HepG2 (cell line): ENCODE results near the gene TBC1D24. TPM values are rescaled to one million over a fixed set of nuclear protein-coding genes. Genes with fewer than 3 reads are reported as not detected.

Source experiments
- CHCHD3 ChIP-seq: sonication (generic); formaldehyde crosslinking; IDR thresholded peaks from 2 replicates; pipeline ENCODE4 v1.8.0; 2022; ENCODE audit warnings: mild to moderate bottlenecking, missing genetic modification reagents, moderate library complexity
- ELF3 ChIP-seq: IDR thresholded peaks from 2 replicates; pipeline ENCODE4 v1.6.1; 2016; ENCODE audit warnings: missing genetic modification reagents, missing compliant biosample characterization
- MED13 ChIP-seq: sonication (generic); formaldehyde crosslinking; IDR thresholded peaks from 2 replicates; pipeline ENCODE4 v1.5.0; 2020; ENCODE audit warnings: missing genetic modification reagents
- MTF1 ChIP-seq: sonication (generic); formaldehyde crosslinking; IDR thresholded peaks from 2 replicates; pipeline ENCODE4 v1.5.0; 2020; ENCODE audit warnings: missing genetic modification reagents
- RBM39 ChIP-seq: fragments of 200-400 bp; formaldehyde crosslinking; IDR thresholded peaks from one replicate; pipeline ENCODE4 v1.6.1; 2018; ENCODE audit warnings: antibody characterized with exemption, mild to moderate bottlenecking, low read depth, low read length; ENCODE audit not compliant: poor library complexity, severe bottlenecking
- REL ChIP-seq: sonication (generic); formaldehyde crosslinking; conservative IDR thresholded peaks from 2 replicates; pipeline ENCODE4 v1.8.0; 2022; ENCODE audit warnings: mild to moderate bottlenecking, missing genetic modification reagents, moderate library complexity
- UBTF ChIP-seq: sonication (generic); formaldehyde crosslinking; IDR thresholded peaks from 2 replicates; pipeline ENCODE4 v1.4.0; 2020; ENCODE audit warnings: mild to moderate bottlenecking, missing genetic modification reagents
- ZBTB10 ChIP-seq: sonication (generic); formaldehyde crosslinking; IDR thresholded peaks from 2 replicates; pipeline ENCODE4 v1.4.0; 2020; ENCODE audit warnings: missing genetic modification reagents, borderline replicate concordance
- ZFP36L1 ChIP-seq: sonication (generic); formaldehyde crosslinking; IDR thresholded peaks from 2 replicates; pipeline ENCODE4 v1.8.0; 2022; ENCODE audit warnings: mild to moderate bottlenecking, missing genetic modification reagents, moderate library complexity
- ZIK1 ChIP-seq: sonication (generic); formaldehyde crosslinking; IDR thresholded peaks from 2 replicates; pipeline ENCODE4 v1.5.0; 2020; ENCODE audit warnings: mild to moderate bottlenecking, low read depth, missing genetic modification reagents, borderline replicate concordance
- ZNF138 ChIP-seq: sonication (generic); formaldehyde crosslinking; IDR thresholded peaks from 2 replicates; pipeline ENCODE4 v1.5.0; 2020; ENCODE audit warnings: mild to moderate bottlenecking, low read depth, missing genetic modification reagents
- ZNF281 ChIP-seq: sonication (generic); formaldehyde crosslinking; IDR thresholded peaks from 2 replicates; pipeline ENCODE4 v1.4.0; 2020; ENCODE audit warnings: missing genetic modification reagents, borderline replicate concordance
- ZNF510 ChIP-seq: sonication (generic); formaldehyde crosslinking; IDR thresholded peaks from 2 replicates; pipeline ENCODE4 v1.4.0; 2020; ENCODE audit warnings: low read depth, mild to moderate bottlenecking, missing genetic modification reagents
- ZNF788 ChIP-seq: sonication (generic); formaldehyde crosslinking; IDR thresholded peaks from 2 replicates; pipeline ENCODE4 v1.5.0; 2020; ENCODE audit warnings: mild to moderate bottlenecking, missing genetic modification reagents, borderline replicate concordance
- polyA plus RNA-seq, 8 experiments: library from polyadenylated mRNA; depleted of rRNA in 3 of 8; stranded (reverse) in 7 of 8; unstranded in 1 of 8; fragments of >200 nt; fragmentation: Illumina TruSeq in 4 of 8; extraction: Trizol in 4 of 8; gene quantifications; 2 replicates each; pipeline versions ENCODE4 v1.2.1 to v1.2.3, GENCODE V29; 2011 to 2016; ENCODE audit warnings: low read depth in 4 of 8, missing spikeins in 1 of 8, mixed read lengths in 1 of 8; ENCODE audit not compliant: insufficient read depth in 1 of 8
- total RNA-seq, 5 experiments: library from RNA; depleted of rRNA; stranded (reverse); fragments of >200 nt; fragmentation: Illumina TruSeq; extraction: Trizol; gene quantifications; 2 replicates each; pipeline ENCODE4 v1.2.3, GENCODE V29; 2016; ENCODE audit warnings: low read depth in 1 of 5
- TF ChIP-seq, protein P1 (sequence below): sonication (generic); formaldehyde crosslinking; IDR thresholded peaks from 2 replicates; pipeline ENCODE4 v1.4.0; 2020; ENCODE audit warnings: missing genetic modification reagents
- TF ChIP-seq, protein P2 (sequence below): sonication (generic); formaldehyde crosslinking; IDR thresholded peaks from 2 replicates; pipeline ENCODE4 v1.5.0; 2020; ENCODE audit warnings: missing genetic modification reagents

Gene TBC1D24
- total and polyA plus RNA-seq, 2 of the 13 experiments (the other 11 are each of a cell fraction or from before 2014, with no cell fraction given), result 7.7 to 13.7 TPM

- TF ChIP-seq, protein P1, sequence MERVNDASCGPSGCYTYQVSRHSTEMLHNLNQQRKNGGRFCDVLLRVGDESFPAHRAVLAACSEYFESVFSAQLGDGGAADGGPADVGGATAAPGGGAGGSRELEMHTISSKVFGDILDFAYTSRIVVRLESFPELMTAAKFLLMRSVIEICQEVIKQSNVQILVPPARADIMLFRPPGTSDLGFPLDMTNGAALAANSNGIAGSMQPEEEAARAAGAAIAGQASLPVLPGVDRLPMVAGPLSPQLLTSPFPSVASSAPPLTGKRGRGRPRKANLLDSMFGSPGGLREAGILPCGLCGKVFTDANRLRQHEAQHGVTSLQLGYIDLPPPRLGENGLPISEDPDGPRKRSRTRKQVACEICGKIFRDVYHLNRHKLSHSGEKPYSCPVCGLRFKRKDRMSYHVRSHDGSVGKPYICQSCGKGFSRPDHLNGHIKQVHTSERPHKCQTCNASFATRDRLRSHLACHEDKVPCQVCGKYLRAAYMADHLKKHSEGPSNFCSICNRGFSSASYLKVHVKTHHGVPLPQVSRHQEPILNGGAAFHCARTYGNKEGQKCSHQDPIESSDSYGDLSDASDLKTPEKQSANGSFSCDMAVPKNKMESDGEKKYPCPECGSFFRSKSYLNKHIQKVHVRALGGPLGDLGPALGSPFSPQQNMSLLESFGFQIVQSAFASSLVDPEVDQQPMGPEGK, result no peak; the same call in 1 of the 2 replicates
- TF ChIP-seq ZNF281 (CRISPR knock-in tag), result no peak
- peak; percentile 70; the same call in 1 of the 2 replicates for TF ChIP-seq MED13 (CRISPR knock-in tag)
- no peak for TF ChIP-seq REL
- TF ChIP-seq ZNF788 (CRISPR knock-in tag), result no peak
- TF ChIP-seq ELF3 (CRISPR knock-in tag), result no peak; the same call in 1 of the 2 replicates
- TF ChIP-seq, protein P2, sequence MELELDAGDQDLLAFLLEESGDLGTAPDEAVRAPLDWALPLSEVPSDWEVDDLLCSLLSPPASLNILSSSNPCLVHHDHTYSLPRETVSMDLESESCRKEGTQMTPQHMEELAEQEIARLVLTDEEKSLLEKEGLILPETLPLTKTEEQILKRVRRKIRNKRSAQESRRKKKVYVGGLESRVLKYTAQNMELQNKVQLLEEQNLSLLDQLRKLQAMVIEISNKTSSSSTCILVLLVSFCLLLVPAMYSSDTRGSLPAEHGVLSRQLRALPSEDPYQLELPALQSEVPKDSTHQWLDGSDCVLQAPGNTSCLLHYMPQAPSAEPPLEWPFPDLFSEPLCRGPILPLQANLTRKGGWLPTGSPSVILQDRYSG (CRISPR knock-in tag), result 0 out of 2 replicates have a peak, but pooled peaks have one; percentile 46
- peak; percentile 78 for TF ChIP-seq ZBTB10
- no peak for TF ChIP-seq UBTF (CRISPR knock-in tag)
- peak; percentile 26 for TF ChIP-seq RBM39
- 0 out of 2 replicates have a peak, but pooled peaks have one; percentile 38 for TF ChIP-seq MTF1
- 0 out of 2 replicates have a peak, but pooled peaks have one; percentile 27 for TF ChIP-seq CHCHD3 (CRISPR knock-in tag)
- peak; percentile 32; the same call in 1 of the 2 replicates for TF ChIP-seq ZIK1 (CRISPR knock-in tag)
- 0 out of 2 replicates have a peak, but pooled peaks have one; percentile 68 for TF ChIP-seq ZFP36L1
- 0 out of 2 replicates have a peak, but pooled peaks have one; percentile 87 for TF ChIP-seq ZNF510 (CRISPR knock-in tag)
- peak; percentile 15; the same call in 1 of the 2 replicates for TF ChIP-seq ZNF138 (CRISPR knock-in tag)
Observed at GRCh38 chr16:2429034-2429770, 45.7 kb upstream of the TBC1D24 start, which contains the start of gene CCNF (continued).
